Activated T-cell treated with anti-CD3 and anti-CD28 coated beads, Interleukin-2, amount 50 U/mL, for 48 hours (primary cell): ENCODE results near the gene PRICKLE1.

Source experiments
- DNase-seq, 2 experiments: peaks; one replicate each; pipeline ENCODE4 v3.0.0-alpha.2; 2020

PRICKLE1 gene

DNA sequence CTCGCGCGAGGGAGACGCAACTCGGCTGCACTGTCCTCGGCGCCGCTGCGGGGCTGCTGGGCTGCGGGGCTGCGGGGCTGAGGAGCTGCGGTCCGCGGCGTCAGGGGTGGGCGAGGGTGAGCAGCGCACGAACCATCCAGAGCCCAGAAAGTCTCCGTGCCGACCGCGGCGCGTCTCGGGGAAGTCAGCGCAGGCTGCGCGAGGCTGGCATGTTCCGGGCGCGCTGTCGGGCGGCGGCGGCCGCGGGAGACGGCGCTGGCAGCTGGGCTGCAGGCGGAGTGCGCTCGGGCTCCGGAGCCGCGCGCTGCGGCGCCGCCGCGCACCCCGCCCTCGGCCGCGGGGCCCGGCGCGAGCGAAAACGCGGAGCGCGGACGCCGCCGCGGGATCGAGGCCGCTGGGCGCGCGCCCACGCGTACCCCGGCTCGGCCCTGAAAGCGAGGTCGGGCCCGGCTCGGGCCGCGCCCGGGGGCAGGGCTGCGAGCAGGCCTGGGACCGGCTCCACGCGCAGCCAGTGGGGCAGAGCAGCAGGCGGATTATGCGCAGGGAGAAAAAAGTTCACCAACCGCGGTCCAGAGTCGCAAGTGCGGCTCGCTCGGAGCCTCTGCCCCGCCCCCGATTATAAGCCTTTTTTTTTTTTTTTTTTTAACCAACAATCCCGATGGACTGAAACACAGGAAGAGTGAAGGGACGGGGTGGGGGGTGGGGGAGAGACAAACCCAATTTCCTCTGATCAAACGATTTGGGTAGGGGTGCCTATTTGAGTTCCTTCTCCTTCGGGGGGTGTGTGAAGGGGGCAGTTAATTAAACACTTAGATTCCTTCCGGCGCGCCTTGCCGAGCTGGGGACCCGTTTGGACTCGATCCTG lies at the start of gene PRICKLE1:
TSS of gene PRICKLE1 (minus strand) at position 282 of the 865 bp plus-strand sequence. CDS start 117,230 bp downstream, outside the sequence.
- peak; percentile 46 to 61 for DNase-seq

GRCh38 chr12:42638697-42639096 lies 49.2 kb upstream of the PRICKLE1 start:
- DNase-seq: no peak

DNA sequence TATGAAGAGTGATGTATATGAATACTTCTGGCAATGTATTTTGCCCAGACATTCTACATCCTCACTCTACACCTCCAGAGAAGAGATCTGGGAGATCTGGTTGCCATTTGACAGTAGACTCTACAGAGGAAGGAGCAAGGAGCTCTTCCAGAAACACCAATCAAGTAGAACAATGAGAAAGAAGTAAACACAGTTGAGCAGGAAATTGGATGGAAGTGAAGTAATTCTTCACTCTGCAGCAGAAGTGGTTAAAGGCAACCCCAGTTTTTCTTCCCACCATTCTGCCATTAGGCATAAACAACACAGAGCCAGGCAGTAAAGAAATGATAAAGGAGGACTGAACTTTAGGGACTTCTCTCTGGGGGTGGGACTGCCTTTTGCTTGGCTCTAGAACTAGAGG lies 48.5 kb upstream of the PRICKLE1 start:
- DNase-seq: no peak

DNA sequence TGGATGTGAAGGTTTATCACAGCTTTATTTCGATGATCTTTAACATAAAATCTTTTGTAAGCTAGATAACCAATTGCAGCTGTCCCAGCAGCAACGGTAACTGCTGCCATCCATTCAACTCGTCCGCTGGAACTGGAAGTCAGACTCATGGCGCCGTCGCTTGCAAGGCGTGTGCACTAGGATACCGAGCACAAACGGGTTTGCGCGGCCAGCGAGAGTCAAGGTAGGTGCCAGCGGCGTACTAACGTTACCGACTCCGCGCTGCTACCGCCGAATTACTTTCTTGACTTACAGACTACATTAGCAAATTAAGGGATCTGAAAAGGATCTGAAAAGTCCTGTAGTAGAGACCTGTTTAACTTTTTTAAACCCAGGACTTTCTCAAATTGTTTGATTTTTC lies 47.4 kb upstream of the PRICKLE1 start:
- DNase-seq: no peak

DNA sequence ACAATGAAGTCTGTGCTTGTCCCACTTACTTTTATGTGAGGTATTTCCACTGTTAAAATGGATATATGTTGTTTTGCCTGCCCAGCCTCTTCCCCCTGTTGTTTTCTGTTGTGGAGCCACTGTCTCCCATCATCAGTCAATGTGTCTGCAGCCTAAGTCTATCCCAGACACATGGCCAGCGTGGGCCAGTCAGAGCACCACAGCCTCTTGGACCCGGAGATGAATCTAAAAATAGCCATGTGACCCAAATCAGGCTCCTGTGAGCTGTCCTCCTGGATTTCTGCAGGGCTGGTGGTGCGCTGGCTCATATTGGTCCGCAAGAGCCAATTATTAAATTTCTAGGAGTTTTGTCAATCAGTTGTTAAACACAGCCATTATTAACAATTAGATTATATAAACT lies 44.0 kb upstream of the PRICKLE1 start:
- DNase-seq: no peak

- no peak for DNase-seq
These were observed 42.0 kb upstream of the PRICKLE1 start for GRCh38 chr12:42631513-42631912.

GRCh38 chr12:42630314-42630713 lies 40.8 kb upstream of the PRICKLE1 start:
- no peak for DNase-seq

DNA sequence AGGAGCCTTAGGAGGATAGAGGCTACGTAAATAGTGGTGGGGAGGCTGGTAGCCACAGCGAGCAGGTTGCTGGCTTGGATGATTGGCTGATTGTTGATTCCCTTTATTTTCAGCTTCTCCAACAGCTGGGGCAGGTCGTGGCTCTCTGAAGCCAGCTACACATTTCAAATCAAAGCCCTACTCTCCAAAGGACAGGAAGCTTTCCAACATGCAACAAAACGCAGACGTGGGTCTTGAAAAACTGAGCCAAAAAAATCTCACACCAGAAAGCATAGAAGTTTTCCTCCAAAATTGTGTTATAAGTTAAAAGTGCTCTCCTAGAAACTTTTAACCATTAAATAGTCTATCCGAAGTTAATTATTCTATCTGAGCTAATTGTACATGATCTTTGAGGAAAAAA lies 37.6 kb upstream of the PRICKLE1 start:
- no peak for DNase-seq

- no peak for DNase-seq
These were observed 36.1 kb upstream of the PRICKLE1 start for GRCh38 chr12:42625611-42626010.

DNA sequence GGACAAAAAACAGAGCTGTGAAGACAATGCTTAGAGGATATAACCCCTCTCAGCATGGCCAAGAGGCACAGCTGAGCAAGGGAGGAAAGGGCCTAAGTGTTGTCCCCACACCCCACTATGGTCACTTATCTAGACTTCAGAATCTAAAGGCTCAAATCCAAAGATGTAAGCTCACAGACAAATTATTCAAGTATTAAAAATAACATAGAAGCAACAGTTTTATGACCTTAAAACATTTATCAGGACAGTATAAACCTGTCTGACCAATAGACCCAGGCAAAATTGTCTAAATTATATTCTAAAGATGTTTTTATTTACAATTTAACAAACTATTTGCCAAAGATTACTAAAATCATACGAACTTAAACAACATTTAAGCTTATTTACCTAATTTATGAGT lies 28.1 kb upstream of the PRICKLE1 start:
- DNase-seq: no peak

DNA sequence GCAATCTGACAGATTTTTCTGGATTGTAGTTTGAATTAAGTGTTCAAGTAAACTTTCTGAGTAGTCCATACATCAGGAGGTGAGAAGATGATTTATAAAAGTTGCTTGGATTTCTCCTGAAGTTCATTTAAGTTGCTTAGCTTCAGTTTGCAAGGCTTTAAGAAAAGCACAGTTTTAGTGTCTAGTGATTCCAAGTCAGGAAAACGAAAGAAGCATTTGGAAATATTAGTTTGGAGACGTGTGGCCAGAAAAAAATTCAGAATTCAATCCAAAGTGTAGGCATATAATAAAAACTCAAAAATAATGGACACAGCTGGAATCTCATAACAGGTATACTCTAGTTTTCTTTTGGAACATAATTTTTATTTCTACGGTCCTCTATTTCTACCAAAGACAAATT lies 25.5 kb upstream of the PRICKLE1 start:
- DNase-seq: no peak

DNA sequence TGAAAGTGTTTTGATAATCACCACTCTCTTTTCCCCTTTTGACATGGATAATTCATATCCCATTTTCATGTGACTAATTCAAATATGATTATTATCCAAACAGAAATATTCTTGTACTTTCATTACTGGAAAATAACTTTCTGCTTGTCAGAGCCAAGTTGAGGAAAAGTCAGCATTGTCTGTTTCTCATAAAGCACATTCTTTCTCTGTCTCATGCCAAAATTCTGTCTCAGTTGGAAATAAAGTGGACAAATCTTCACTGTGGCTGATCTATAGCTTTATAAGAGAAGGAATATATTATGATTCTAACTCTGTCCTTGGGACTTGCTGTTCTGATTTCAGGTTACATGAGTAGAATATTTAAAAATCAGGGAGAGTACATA lies 22.7 kb upstream of the PRICKLE1 start:
- DNase-seq: no peak

- no peak for DNase-seq
These were observed 22.2 kb upstream of the PRICKLE1 start for GRCh38 chr12:42611571-42612230.

DNA sequence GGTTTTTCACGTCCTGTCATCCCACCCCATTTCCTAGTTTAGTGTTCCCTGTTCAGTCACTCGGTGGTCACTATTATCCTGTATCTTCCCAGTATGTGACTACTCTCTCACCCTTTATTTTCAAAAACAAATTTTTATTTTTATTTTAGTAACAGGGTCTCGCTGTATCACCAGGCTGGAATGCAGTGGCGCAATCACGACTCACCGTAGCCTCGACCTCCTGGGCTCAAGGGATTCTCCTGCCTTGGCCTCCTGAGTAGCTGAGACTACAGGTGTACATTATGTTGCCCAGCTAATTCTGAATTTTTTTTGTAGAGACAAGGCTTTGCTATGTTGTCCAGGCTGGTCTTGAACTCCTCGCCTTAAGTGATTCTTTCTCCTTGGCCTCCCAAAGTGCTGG lies 20.1 kb upstream of the PRICKLE1 start:
- DNase-seq: no peak

GRCh38 chr12:42608196-42608825 lies 18.8 kb upstream of the PRICKLE1 start:
- no peak for DNase-seq

DNA sequence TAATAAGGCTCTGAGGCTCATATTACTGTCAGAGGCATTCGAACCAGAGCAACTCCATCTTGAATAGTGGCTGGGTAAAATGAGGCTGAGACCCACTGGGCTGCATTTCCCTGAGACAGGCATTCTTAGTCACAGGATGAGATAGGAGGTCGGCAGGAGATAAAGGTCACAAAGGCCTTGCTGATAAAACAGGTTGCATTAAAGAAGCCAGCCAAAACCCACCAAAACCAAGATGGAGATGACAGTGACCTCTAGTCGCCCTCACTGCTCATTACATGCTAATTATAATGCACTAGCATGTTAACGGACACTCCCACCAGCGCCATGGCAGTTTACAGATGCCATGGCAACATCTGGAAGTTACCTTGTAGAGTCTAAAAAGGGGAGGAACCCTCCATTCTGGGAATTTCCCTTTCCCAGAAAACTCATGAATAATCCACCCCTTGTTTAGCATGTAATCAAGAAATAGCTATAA lies 18.1 kb upstream of the PRICKLE1 start:
- no peak for DNase-seq

- DNase-seq: no peak
These were observed 16.9 kb upstream of the PRICKLE1 start for GRCh38 chr12:42606471-42606870.

GRCh38 chr12:42605685-42606084 lies 16.1 kb upstream of the PRICKLE1 start:
- no peak for DNase-seq

GRCh38 chr12:42603246-42603990 lies 13.9 kb upstream of the PRICKLE1 start:
- DNase-seq: no peak

DNA sequence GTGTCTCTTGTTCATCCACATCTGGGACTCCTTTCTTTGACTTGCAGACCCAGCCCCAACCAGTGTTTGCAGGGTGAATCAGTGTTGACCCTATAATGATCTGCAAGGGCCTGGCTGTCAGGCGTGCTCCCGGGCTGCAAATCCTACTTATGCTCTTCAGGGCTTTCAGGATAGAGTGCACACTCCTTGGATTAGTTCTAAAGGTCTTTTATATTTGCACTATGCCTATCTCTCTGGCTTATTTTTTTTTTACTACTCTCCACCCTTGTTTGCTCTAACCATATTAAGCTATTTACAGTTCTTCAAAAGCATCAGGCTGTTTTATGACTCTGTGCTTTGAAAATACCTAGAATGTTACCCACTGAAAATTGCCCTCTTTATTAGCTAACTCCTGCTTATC lies 4.3 kb upstream of the PRICKLE1 start:
- DNase-seq: no peak

DNA sequence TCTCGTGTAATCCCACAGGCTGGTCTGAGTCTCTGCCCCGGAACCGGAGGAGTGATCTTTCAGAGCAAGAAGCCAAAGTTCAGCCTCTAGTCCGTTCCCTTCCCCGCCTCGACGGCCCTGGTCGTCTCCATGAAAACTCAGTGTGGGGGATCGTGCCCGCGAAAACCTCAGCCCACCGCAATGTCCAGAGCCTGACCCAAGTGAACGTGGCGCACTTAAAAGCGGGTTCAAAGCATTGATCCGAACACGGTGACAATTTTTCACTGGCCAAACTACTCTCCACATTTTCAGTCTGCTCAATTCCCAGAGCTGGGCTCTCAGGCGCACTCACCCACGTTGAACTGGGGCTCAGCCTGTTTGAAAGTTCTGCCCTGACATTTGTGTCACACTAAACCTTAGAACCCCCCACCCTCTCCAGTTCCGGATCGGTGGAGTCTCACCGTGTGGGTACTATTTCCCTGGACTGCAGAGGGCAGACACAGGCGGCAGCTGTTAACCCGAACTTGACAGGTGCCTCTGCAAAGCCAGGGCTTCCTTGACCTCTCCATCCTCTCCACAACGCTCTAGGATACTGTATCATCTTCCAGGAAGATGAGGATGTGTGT lies 886 bp upstream of the PRICKLE1 start:
- peak; percentile 19 to 21 for DNase-seq
